ENCODE data around the gene LRP2BP.

Gene LRP2BP

GRCh38 chr4:185352741-185353140, 43.0 kb downstream of the LRP2BP start:
- no peak for TF ChIP-seq TAF1 (IDR thresholded peaks at IDR 0.05; ENCODE audit: borderline replicate concordance, insufficient read depth, low read length)
- no peak for TF ChIP-seq FOXP2 (optimal IDR thresholded peaks at IDR 0.05; ENCODE audit: borderline replicate concordance, extremely low read depth, extremely low read length, insufficient read depth)
- TF ChIP-seq REST (IDR thresholded peaks at IDR 0.05; ENCODE audit: insufficient read depth in 1 of 2, low read depth in 2 of 2, low read length in 2 of 2): no peak
- no peak for TF ChIP-seq SIN3A (IDR thresholded peaks at IDR 0.05; ENCODE audit: borderline replicate concordance, insufficient read depth, low read length)

- no peak for TF ChIP-seq TAF1 (IDR thresholded peaks at IDR 0.05; ENCODE audit: borderline replicate concordance, insufficient read depth, low read length)
- no peak for TF ChIP-seq REST (IDR thresholded peaks at IDR 0.05; ENCODE audit: insufficient read depth in 1 of 2, low read depth in 2 of 2, low read length in 2 of 2)
- TF ChIP-seq POLR2AphosphoS5 (IDR thresholded peaks at IDR 0.05; ENCODE audit: low read depth, low read length): no peak
- TF ChIP-seq SIN3A (IDR thresholded peaks at IDR 0.05; ENCODE audit: borderline replicate concordance, insufficient read depth, low read length): no peak
- no peak for TF ChIP-seq FOXP2 (optimal IDR thresholded peaks at IDR 0.05; ENCODE audit: borderline replicate concordance, extremely low read depth, extremely low read length, insufficient read depth)
Measured at GRCh38 chr4:185352202-185352601, 43.5 kb downstream of the LRP2BP start.

- no peak for TF ChIP-seq FOXP2 (optimal IDR thresholded peaks at IDR 0.05; ENCODE audit: borderline replicate concordance, extremely low read depth, extremely low read length, insufficient read depth)
- no peak for TF ChIP-seq TAF1 (IDR thresholded peaks at IDR 0.05; ENCODE audit: borderline replicate concordance, insufficient read depth, low read length)
- no peak for TF ChIP-seq POLR2AphosphoS5 (IDR thresholded peaks at IDR 0.05; ENCODE audit: low read depth, low read length)
- no peak for TF ChIP-seq SIN3A (IDR thresholded peaks at IDR 0.05; ENCODE audit: borderline replicate concordance, insufficient read depth, low read length)
- no peak for TF ChIP-seq REST (IDR thresholded peaks at IDR 0.05; ENCODE audit: insufficient read depth in 1 of 2, low read depth in 2 of 2, low read length in 2 of 2)
Measured at GRCh38 chr4:185351691-185352090, 44.0 kb downstream of the LRP2BP start.

- TF ChIP-seq SIN3A (IDR thresholded peaks at IDR 0.05; ENCODE audit: borderline replicate concordance, insufficient read depth, low read length): no peak
- TF ChIP-seq REST (IDR thresholded peaks at IDR 0.05; ENCODE audit: insufficient read depth in 1 of 2, low read depth in 2 of 2, low read length in 2 of 2): no peak
- TF ChIP-seq POLR2AphosphoS5 (IDR thresholded peaks at IDR 0.05; ENCODE audit: low read depth, low read length): no peak
- TF ChIP-seq TAF1 (IDR thresholded peaks at IDR 0.05; ENCODE audit: borderline replicate concordance, insufficient read depth, low read length): no peak
Measured at GRCh38 chr4:185346975-185347601, 48.6 kb downstream of the LRP2BP start.
